ENCODE results near the gene MCAM.

The MCAM gene

GRCh38 chr11:119335655-119336543 is 19.0 kb upstream of the MCAM start:
- FAIRE-seq: no peak
- DNase-seq (ENCODE audit: insufficient read length): no peak
- TF ChIP-seq POLR2A (IDR thresholded peaks at IDR 0.05; ENCODE audit: low read depth, low read length): no peak
- no peak for TF ChIP-seq POLR2AphosphoS5 (IDR thresholded peaks at IDR 0.05; ENCODE audit: low read depth, low read length)
- no peak for TF ChIP-seq TAF1 (IDR thresholded peaks at IDR 0.05; ENCODE audit: borderline replicate concordance, low read depth, low read length)

- FAIRE-seq: no peak
- DNase-seq (ENCODE audit: insufficient read length): no peak
- TF ChIP-seq TAF1 (IDR thresholded peaks at IDR 0.05; ENCODE audit: borderline replicate concordance, low read depth, low read length): no peak
- no peak for TF ChIP-seq POLR2AphosphoS5 (IDR thresholded peaks at IDR 0.05; ENCODE audit: low read depth, low read length)
- no peak for TF ChIP-seq POLR2A (IDR thresholded peaks at IDR 0.05; ENCODE audit: low read depth, low read length)
Measured at GRCh38 chr11:119335091-119335654, 18.2 kb upstream of the MCAM start.

- DNase-seq (ENCODE audit: insufficient read length) (peak; percentile 99), FAIRE-seq (peak; percentile 100)
- TF ChIP-seq POLR2AphosphoS5 (IDR thresholded peaks at IDR 0.05; ENCODE audit: low read depth, low read length): peak; percentile 62; the same call in 1 of the 2 replicates
- TF ChIP-seq POLR2A (IDR thresholded peaks at IDR 0.05; ENCODE audit: low read depth, low read length): peak; percentile 79; the same call in 1 of the 2 replicates
- peak; percentile 67; the same call in 1 of the 2 replicates for TF ChIP-seq TAF1 (IDR thresholded peaks at IDR 0.05; ENCODE audit: borderline replicate concordance, low read depth, low read length)
Measured at GRCh38 chr11:119334174-119334930, 17.4 kb upstream of the MCAM start, which contains the start of gene RNF26. Gene RNF26, plus strand, starts transcription at chr11:119334527. Its CDS starts 596 bp downstream, at chr11:119335123.

- DNase-seq (ENCODE audit: insufficient read length) (no peak), FAIRE-seq (no peak)
- TF ChIP-seq POLR2AphosphoS5 (IDR thresholded peaks at IDR 0.05; ENCODE audit: low read depth, low read length) (no peak), POLR2A (IDR thresholded peaks at IDR 0.05; ENCODE audit: low read depth, low read length) (no peak), TAF1 (IDR thresholded peaks at IDR 0.05; ENCODE audit: borderline replicate concordance, low read depth, low read length) (no peak)
Measured at GRCh38 chr11:119332111-119332765, 15.3 kb upstream of the MCAM start.

- DNase-seq (ENCODE audit: insufficient read length) (no peak), FAIRE-seq (no peak)
- TF ChIP-seq TAF1 (IDR thresholded peaks at IDR 0.05; ENCODE audit: borderline replicate concordance, low read depth, low read length): no peak
- TF ChIP-seq POLR2A (IDR thresholded peaks at IDR 0.05; ENCODE audit: low read depth, low read length): no peak
- TF ChIP-seq POLR2AphosphoS5 (IDR thresholded peaks at IDR 0.05; ENCODE audit: low read depth, low read length): no peak
Measured at GRCh38 chr11:119330237-119330636, 13.3 kb upstream of the MCAM start.

- no peak for FAIRE-seq
- DNase-seq (ENCODE audit: insufficient read length): no peak
- no peak for TF ChIP-seq POLR2AphosphoS5 (IDR thresholded peaks at IDR 0.05; ENCODE audit: low read depth, low read length)
- no peak for TF ChIP-seq TAF1 (IDR thresholded peaks at IDR 0.05; ENCODE audit: borderline replicate concordance, low read depth, low read length)
- TF ChIP-seq POLR2A (IDR thresholded peaks at IDR 0.05; ENCODE audit: low read depth, low read length): no peak
Measured at GRCh38 chr11:119329320-119329719, 12.4 kb upstream of the MCAM start.

GRCh38 chr11:119324189-119324588 is 7.3 kb upstream of the MCAM start:
- DNase-seq (ENCODE audit: insufficient read length) (no peak), FAIRE-seq (peak; percentile 42)
- TF ChIP-seq TAF1 (IDR thresholded peaks at IDR 0.05; ENCODE audit: borderline replicate concordance, low read depth, low read length) (no peak), POLR2A (IDR thresholded peaks at IDR 0.05; ENCODE audit: low read depth, low read length) (no peak), POLR2AphosphoS5 (IDR thresholded peaks at IDR 0.05; ENCODE audit: low read depth, low read length) (no peak)

- FAIRE-seq: peak; percentile 94
Measured at GRCh38 chr11:119323532-119324033, 6.7 kb upstream of the MCAM start.

GRCh38 chr11:119322921-119323531 is 6.1 kb upstream of the MCAM start:
- no peak for TF ChIP-seq TAF1 (IDR thresholded peaks at IDR 0.05; ENCODE audit: borderline replicate concordance, low read depth, low read length)
- TF ChIP-seq POLR2AphosphoS5 (IDR thresholded peaks at IDR 0.05; ENCODE audit: low read depth, low read length): no peak
- TF ChIP-seq POLR2A (IDR thresholded peaks at IDR 0.05; ENCODE audit: low read depth, low read length): no peak

More at GRCh38 chr11:119323532-119324033, 6.7 kb upstream of the MCAM start:
- no peak for TF ChIP-seq POLR2AphosphoS5 (IDR thresholded peaks at IDR 0.05; ENCODE audit: low read depth, low read length)
- no peak for TF ChIP-seq POLR2A (IDR thresholded peaks at IDR 0.05; ENCODE audit: low read depth, low read length)
- TF ChIP-seq TAF1 (IDR thresholded peaks at IDR 0.05; ENCODE audit: borderline replicate concordance, low read depth, low read length): no peak
- peak; percentile 31 for DNase-seq (ENCODE audit: insufficient read length)

GRCh38 chr11:119322360-119322739 is 5.4 kb upstream of the MCAM start:
- TF ChIP-seq TAF1 (IDR thresholded peaks at IDR 0.05; ENCODE audit: borderline replicate concordance, low read depth, low read length) (no peak), POLR2A (IDR thresholded peaks at IDR 0.05; ENCODE audit: low read depth, low read length) (no peak), POLR2AphosphoS5 (IDR thresholded peaks at IDR 0.05; ENCODE audit: low read depth, low read length) (no peak)
- DNase-seq (ENCODE audit: insufficient read length) (no peak), FAIRE-seq (peak; percentile 70)

More at GRCh38 chr11:119322921-119323531, 6.1 kb upstream of the MCAM start:
- DNase-seq (ENCODE audit: insufficient read length) (no peak), FAIRE-seq (no peak)
